Activated CD8-positive, alpha-beta memory T cell treated with anti-CD3 and anti-CD28 coated beads for 24 hours (primary cell): ENCODE data around the gene NOXA1.
"Not testable (repeated sequence)": the region's sequence is repeated elsewhere in the genome, so short reads cannot be mapped to it uniquely, and the experiment has no call there.

Source experiments
- DNase-seq: peaks from one replicate; pipeline ENCODE4 v3.0.0-alpha.2; 2020

The NOXA1 gene, protein sequence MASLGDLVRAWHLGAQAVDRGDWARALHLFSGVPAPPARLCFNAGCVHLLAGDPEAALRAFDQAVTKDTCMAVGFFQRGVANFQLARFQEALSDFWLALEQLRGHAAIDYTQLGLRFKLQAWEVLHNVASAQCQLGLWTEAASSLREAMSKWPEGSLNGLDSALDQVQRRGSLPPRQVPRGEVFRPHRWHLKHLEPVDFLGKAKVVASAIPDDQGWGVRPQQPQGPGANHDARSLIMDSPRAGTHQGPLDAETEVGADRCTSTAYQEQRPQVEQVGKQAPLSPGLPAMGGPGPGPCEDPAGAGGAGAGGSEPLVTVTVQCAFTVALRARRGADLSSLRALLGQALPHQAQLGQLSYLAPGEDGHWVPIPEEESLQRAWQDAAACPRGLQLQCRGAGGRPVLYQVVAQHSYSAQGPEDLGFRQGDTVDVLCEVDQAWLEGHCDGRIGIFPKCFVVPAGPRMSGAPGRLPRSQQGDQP

GRCh38 chr9:137422604-137423513 is at the start of gene NOXA1, which contains the start of gene EXD3:
TSS of gene NOXA1 (plus strand) at chr9:137423393. CDS start at chr9:137423530, 137 bp downstream.
TSS of gene EXD3 (minus strand) at chr9:137423162. CDS start at chr9:137395357, 27,805 bp downstream.
- DNase-seq, result peak; percentile 99

GRCh38 chr9:137373611-137373980 is 49.6 kb upstream of the NOXA1 start:
- DNase-seq, result no peak

DNA sequence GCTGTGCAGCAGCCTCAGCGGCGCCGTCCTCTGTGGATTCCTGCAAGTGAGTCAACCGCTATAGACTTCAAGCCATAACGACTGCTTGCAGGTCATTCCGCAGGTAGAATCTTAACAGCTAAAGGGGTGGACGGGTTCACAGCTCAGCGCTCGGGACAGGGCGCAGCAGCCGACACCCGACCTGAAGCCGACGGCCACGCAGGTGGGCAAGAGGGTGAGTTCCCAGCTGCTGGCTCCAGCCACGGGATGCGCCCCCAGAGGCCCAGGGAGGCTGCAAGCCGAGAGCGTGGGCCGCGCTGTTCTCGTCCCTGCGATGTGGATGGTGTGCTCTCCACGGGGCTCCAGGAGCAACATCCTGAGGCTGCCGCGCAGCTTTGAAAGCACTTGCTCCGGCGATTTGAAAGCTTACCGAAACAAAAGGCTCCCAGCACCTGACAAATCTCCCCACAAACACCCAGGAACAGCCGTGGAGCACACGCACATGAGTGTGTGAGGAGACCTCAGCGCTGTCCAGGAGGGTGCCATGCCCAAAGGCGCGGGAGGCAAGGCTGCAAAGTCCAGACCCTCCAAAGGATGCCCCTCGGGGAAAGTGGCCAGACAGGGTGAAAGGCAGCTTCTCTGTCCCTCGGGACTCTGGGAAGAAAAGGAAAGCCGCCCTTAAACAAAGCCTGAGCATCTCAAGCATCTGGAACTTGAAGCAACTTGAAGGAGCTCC is 48.9 kb upstream of the NOXA1 start:
- no peak for DNase-seq

- DNase-seq, result no peak
Observed at GRCh38 chr9:137375321-137376058, 47.7 kb upstream of the NOXA1 start.

DNA sequence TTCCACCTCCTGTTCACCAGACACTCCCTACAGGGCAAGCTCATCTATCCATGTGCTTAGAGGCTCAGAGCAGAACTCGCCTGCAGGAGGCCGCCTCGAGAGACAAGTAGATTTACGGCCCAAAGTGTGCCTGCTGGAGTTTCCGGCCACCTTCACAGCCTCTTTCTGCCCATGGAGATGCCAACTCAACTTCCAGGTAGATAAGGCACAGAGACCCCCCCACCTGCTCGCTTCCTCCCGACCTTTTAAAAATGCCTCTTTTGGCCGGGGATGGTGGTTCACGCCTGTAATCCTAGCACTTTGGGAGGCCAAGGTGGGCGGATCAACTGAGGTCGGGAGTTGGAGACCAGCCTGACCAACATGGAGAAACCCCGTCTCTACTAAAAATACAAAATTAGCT is 46.8 kb upstream of the NOXA1 start:
- no peak for DNase-seq

DNA sequence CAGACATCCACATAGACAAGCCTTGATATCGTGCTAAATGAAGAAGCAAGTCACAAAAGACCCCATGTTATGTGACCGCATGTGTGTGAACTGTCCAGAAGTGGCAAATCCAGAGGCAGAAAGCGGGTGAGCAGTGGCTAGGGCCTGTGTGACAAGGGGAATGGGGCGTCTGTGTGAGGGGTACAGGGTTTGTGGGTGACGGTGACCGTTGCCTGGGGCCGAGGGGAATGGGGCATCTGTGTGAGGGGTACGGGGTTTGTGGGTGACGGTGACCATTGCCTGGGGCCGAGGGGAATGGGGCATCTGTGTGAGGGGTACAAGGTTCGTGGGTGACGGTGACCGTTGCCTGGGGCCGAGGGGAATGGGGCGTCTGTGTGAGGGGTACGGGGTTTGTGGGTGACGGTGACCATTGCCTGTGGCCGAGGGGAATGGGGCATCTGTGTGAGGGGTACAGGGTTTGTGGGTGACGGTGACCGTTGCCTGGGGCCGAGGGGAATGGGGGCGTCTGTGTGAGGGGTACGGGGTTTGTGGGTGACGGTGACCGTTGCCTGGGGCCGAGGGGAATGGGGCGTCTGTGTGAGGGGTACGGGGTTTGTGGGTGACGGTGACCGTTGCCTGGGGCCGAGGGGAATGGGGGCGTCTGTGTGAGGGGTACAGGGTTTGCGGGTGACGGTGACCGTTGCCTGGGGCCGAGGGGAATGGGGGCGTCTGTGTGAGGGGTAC is 44.3 kb upstream of the NOXA1 start:
- not testable (repeated sequence) for DNase-seq

DNA sequence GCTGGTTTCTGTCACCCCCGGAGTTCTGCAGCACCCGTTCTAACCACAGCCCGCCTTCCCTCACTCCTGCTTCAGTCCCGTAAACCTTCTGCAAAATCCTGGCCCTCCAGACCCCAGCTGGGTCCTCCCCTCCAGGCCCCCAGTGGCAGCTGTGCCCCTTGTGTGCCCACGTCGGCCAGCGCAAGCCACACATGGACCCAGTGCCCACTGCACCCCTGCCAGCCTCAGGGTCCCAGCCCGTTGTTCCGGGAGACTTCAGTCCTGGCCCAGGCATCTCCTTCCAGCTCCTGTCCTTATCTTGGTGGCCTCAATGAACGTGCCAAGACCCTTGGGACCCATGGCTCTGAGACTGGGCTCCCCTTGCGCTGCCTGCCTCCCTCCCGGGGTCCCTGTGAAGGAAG is 43.4 kb upstream of the NOXA1 start:
- no peak for DNase-seq

- DNase-seq, result no peak
Observed at GRCh38 chr9:137380171-137380570, 43.0 kb upstream of the NOXA1 start.

GRCh38 chr9:137380606-137381005 is 42.6 kb upstream of the NOXA1 start:
- no peak for DNase-seq

- DNase-seq, result no peak
Observed at GRCh38 chr9:137381501-137382443, 41.4 kb upstream of the NOXA1 start.

GRCh38 chr9:137382444-137383080 is 40.6 kb upstream of the NOXA1 start:
- no peak for DNase-seq

DNA sequence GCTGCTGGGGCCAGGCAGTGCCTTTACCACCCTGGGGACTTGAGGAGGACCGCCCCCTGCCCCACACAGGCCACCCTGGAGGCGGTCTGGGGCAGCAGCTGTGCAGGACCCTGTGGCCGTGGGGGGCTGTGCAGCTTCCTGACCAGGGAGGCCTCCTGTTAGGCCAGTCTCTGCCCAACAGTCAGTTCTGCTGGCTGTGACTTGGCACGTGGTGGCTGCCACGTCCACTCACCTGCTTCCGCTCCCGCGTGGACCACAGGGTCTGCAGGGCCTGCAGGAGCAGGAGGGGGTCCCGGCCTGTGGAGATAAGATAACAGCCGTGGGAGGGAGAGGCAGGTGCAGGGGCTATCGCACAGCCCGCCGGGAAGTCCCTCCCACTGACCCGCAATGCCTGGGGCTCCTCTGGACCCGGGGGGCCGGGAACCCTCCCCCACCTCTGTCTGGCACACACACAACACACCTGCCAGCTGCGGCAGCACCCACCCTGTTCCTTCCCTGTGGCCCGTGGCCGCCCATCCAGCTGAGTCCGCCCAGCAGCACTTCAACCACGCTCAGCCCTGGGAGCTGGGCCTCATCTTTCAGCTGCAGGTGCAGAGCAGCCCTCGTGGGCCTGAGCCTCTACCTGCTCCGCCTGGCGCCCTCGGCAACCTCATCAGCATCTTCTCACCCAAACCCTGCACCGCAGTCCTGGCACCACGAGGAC is 40.0 kb upstream of the NOXA1 start:
- no peak for DNase-seq

DNA sequence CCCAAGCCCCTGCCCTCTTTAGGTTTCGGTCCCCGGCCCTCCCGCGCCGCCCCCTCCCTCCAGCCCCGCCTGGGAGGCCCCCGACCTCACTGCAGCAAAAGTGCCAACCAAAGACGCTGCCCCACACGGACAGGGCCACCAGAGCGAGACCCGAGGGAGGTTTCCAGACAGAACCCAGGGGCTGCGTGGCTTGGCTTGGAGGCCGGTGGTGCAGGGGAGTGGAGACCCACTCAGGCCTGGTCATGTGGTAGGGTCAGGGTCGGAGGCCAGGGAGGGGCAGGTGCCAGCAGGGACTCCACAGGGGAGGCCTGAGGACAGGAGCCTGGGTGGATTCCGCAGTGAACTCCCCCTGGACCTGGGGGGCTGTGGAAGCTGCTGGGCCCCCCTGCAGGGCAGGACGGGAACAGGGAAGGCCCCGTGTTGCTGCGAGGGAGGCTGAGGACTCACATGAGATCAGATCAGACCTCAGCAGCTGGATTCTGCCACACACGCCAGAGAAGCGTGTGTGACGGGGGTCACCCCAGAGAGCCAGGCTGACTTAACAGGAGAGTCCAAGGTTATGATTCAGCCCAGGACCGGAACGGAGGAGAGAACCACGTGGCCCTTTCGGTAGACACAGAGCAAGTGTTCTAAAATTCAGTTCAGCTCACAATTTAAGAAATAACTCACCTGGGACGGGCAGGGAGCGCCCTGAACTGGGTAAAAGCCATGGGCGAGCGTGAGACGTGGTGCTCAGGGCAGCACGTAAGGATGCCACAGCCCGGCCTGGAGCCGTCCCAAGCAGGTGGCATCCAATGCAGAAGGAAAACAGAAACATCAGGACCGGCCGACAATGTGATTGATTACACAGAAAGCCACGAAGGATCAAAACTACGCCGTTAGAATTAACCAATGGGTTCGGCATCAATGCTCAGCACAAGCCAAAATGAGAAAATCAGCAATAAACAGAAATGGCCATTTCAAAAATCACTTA is 39.1 kb upstream of the NOXA1 start:
- no peak for DNase-seq

DNA sequence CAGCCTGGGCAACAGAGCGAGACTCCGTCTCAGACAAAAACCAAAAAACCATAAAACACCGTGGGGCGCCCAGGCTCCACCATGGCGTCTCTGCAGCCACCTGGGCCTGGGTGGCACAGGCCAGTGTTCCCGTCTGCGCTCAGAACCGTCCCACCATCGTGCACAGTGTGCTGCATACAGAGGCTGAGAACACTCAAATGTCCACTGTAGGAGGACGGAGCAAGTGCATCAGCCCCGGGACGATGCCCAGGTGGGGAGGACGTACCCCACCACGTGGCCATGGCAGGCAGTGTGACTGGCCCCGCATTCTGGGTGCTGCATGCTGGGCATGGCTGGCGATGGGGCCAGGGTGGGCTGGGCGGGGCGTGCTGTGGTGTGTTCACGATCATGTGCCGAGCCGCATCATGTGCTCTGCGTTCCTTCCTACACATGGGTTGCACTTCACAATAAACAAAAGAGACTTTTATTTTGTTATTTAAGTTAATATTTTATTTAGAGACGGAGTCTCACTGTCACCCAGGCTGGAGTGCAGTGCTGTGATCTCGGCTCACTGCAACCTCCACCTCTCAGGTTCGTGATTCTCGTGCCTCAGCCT is 38.0 kb upstream of the NOXA1 start:
- no peak for DNase-seq

DNA sequence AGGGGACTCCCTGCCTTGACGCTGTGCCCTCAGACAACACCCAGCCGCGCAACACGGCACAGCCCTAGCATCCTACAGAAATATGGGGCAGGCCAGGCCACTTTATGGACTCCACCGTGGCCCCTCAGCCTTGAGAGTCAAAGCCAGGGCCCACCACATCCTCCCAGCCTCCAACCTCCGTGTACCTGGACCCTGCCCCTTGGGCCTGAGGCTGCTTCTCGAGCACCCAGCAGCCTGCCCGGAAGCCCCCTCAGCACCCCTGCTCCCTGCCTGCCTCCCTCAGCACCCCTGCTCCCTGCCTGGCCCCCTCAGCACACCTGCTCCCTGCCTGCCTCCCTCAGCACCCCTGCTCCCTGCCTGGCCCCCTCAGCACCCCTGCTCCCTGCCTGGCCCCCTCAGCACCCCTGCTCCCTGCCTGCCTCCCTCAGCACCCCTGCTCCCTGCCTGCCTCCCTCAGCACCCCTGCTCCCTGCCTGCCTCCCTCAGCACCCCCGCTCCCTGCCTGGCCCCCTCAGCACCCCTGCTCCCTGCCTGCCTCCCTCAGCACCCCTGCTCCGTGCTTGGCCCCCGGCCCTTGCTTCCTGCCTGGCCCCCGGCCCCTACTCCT is 36.6 kb upstream of the NOXA1 start:
- not testable (repeated sequence) for DNase-seq

- peak; percentile 86 for DNase-seq
Observed at GRCh38 chr9:137387114-137387890, 35.9 kb upstream of the NOXA1 start.
